DND-41 (cell line): ENCODE measurements around the gene CDC42BPG.

Experiments used
- EZH2 ChIP-seq: IDR thresholded peaks from 3 replicates; pipeline ENCODE4 v1.6.1; 2012; ENCODE audit warnings: borderline replicate concordance, low read depth, mild to moderate bottlenecking, moderate library complexity, low read length, inconsistent platforms; ENCODE audit not compliant: severe bottlenecking
- TF ChIP-seq, protein P1 (sequence below): IDR thresholded peaks from 2 replicates; pipeline ENCODE4 v1.5.1; 2012; ENCODE audit warnings: borderline replicate concordance, low read length, moderate library complexity, mild to moderate bottlenecking; ENCODE audit not compliant: poor library complexity, severe bottlenecking; ENCODE audit errors: extremely low read depth

DNA sequence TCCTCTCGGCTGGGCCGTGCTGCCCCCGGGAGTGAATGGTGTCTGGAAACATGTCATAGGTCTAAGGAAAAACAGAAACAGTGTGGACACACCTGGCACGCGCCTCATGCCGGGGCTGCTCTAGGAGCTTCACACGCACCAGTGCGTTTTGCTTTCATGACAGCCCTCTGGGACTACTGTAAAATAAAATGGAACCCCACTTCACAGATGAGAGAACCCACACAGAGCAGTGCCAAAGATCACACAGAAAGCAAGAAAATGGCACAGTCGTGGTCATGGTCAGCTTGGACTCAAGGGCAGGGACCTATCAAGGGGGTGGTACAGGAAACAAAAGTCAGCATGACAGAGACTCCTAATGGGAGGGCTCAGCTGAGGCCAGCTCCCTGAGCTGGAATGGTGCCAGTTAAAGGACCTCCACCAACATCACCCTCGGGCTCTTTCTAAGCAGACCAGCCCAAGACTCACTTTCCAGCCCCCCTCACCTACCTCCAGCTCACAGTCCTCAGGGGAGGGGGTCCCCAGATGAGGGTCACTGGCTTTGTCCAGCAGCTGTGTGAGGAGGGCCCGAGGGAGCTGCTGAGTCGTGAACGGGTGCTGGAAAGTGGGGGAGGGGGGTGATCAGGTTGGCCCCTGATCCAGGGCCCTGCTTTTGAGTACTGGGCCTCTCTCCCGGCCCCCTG, 44.7 kb downstream of the CDC42BPG start:
- TF ChIP-seq, protein P1, sequence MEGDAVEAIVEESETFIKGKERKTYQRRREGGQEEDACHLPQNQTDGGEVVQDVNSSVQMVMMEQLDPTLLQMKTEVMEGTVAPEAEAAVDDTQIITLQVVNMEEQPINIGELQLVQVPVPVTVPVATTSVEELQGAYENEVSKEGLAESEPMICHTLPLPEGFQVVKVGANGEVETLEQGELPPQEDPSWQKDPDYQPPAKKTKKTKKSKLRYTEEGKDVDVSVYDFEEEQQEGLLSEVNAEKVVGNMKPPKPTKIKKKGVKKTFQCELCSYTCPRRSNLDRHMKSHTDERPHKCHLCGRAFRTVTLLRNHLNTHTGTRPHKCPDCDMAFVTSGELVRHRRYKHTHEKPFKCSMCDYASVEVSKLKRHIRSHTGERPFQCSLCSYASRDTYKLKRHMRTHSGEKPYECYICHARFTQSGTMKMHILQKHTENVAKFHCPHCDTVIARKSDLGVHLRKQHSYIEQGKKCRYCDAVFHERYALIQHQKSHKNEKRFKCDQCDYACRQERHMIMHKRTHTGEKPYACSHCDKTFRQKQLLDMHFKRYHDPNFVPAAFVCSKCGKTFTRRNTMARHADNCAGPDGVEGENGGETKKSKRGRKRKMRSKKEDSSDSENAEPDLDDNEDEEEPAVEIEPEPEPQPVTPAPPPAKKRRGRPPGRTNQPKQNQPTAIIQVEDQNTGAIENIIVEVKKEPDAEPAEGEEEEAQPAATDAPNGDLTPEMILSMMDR = no peak
- TF ChIP-seq EZH2 = no peak
